Measurements from ENCODE around the gene NEK7.

DNA sequence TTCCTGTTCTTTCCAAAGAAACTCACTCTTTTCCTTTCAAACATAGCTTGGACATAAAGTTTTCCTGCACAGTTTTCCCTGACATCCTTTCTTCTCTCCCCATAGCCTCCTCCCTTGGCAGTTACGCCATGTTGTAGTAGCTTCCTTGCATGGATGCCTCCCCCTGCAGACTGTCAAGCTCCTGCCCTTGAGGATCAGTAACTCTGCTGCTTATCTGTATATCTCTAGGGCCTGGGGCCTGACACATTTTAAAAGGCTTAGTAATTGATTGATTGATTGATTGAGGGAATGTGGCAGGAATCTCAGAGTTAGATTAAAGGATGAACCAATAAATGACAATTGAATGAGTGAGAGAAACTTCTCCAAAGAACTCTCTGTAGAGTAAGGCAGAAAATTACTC, 143.7 kb downstream of the NEK7 start:
- TF ChIP-seq EZH2 (IDR thresholded peaks at IDR 0.05; ENCODE audit: low read length, unreplicated experiment) (no peak), CTCF (conservative IDR thresholded peaks at IDR 0.05; ENCODE audit: low read depth, low read length) (no peak), EZH2phosphoT487 (IDR thresholded peaks at IDR 0.05; ENCODE audit: borderline replicate concordance, low read length) (no peak)

Data from PC-3 (cell line).